ENCODE data around the gene STRA8.

The STRA8 gene

DNA sequence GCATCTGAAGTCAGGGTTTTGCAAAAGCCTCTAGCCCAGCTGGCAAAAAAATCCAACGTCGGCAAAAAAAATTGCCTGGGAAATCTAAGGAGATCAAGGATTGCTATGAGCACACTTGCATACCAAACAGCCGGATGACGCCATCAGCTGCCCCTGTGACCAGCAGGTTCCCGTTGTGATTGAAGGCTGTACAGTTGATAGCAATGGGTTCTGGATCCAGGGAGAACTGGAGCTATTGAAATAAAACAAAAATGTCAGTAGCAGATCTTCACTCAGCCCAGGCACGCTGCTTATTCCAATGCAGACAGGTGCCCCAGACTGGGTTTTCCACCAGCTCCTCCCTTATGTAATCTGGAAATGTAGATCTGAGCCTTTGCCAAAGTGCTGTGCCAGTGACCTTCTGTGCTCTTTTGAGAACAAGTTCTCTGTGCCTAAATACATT is 44.4 kb upstream of the STRA8 start:
- no peak overlapping the region for H3K4me3 ChIP-seq (ENCODE audit: low read depth, low read length)
- DNase-seq (ENCODE audit: low read depth) = no peak
- TF ChIP-seq, protein P1, sequence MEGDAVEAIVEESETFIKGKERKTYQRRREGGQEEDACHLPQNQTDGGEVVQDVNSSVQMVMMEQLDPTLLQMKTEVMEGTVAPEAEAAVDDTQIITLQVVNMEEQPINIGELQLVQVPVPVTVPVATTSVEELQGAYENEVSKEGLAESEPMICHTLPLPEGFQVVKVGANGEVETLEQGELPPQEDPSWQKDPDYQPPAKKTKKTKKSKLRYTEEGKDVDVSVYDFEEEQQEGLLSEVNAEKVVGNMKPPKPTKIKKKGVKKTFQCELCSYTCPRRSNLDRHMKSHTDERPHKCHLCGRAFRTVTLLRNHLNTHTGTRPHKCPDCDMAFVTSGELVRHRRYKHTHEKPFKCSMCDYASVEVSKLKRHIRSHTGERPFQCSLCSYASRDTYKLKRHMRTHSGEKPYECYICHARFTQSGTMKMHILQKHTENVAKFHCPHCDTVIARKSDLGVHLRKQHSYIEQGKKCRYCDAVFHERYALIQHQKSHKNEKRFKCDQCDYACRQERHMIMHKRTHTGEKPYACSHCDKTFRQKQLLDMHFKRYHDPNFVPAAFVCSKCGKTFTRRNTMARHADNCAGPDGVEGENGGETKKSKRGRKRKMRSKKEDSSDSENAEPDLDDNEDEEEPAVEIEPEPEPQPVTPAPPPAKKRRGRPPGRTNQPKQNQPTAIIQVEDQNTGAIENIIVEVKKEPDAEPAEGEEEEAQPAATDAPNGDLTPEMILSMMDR (IDR thresholded peaks at IDR 0.05; ENCODE audit: insufficient read depth, low read depth, low read length, missing control alignments) = no peak

DNA sequence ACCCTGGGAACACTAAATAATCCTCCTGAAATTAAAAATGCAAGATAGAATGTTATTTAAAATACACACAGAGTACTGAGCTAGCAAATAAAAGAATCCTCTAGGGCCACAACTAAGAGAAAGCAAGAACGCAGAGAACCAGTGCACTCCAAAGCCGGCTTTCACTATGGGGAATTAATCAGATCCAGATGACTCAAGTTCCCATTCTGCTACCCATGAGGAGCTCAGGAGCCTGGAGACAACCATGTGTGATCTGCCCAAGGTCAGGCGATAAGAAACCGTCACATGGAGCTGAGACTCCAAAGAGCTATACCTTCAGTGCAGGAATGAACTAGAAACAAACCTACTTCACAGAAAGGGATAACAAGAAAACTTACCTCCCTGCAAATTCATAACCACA is 43.7 kb upstream of the STRA8 start:
- no peak for DNase-seq (ENCODE audit: low read depth)
- TF ChIP-seq, protein P1 (IDR thresholded peaks at IDR 0.05; ENCODE audit: insufficient read depth, low read depth, low read length, missing control alignments) = no peak
- H3K4me3 ChIP-seq (ENCODE audit: low read depth, low read length) = no peak overlapping the region

DNA sequence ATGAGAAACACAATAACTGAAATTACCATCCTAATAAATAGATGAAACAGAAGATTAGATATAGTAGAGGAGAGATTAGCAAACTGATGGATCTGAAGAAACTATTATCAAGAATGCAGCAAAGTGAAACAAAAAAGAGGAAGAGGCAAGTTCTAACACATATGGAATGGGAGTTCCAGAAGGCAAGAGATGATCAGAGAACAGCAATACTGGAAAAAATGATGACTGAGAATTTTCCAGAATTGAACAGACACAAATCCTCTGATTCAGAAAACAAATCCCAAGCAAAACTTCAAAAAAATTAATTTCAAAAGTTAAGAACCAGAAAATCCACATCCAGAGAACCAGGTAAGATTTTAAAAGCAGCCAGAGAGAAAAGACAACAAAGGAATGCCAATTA is 42.9 kb upstream of the STRA8 start:
- DNase-seq (ENCODE audit: low read depth) = no peak

DNA sequence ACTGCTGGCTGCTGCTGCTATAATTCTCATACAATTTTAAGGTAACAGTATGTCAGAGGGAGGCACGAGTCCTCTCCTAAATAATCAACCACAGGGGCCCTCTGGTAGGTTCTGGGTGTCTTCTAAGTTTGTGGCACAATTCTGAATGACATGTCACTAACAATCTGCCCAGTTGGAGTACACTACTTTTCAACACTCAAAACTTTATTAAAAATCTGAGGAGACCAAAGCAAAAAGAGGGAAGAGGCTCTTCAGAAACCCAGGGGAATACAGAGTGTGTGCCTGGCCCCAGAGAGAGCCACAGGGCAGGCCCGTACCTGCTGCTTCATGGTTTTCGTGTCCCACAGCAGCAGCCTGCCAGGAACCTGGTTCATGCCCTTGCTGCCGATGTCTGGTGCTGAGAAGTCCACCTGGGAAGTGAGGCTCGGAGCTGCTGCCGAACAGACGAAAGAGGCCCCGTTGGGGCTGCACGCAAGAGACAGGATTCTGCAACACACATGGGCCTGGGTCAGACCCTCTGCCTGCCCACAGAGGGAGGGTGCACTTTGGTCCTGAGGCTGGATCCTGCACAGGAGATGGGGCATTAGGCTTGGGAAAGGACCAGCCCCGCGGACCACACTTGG is 40.6 kb upstream of the STRA8 start:
- TF ChIP-seq, protein P1 (IDR thresholded peaks at IDR 0.05; ENCODE audit: insufficient read depth, low read depth, low read length, missing control alignments) = no peak
- no peak overlapping the region for H3K4me3 ChIP-seq (ENCODE audit: low read depth, low read length)
- no peak for DNase-seq (ENCODE audit: low read depth)

More for the DNA sequence above, 42.9 kb upstream of the STRA8 start:
- H3K4me3 ChIP-seq (ENCODE audit: low read depth, low read length) = no peak overlapping the region
- TF ChIP-seq, protein P1 (IDR thresholded peaks at IDR 0.05; ENCODE audit: insufficient read depth, low read depth, low read length, missing control alignments) = no peak

DNA sequence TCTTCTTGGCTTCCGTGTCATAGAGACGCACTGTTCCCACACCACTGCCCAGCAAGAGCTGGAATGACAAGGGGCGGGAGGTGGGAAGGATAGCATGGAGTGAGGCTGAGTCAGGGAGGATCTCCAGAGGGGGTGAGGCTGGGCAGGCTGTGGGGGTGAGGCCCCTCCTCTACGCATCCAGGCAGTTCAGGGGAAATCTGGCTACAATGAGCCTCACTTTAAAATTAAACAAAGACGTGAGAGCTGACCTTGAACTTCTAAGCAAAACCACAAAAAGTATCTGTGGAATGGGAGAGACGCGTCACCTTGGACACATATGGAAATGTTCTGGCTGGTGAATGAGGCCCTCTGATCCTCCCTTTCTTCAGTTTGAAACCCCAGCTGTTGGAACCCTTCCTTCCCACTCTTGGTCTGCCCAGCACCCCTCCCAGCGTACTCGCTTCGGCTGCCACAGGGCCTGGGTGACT is 40.0 kb upstream of the STRA8 start:
- no peak for DNase-seq (ENCODE audit: low read depth)
- no peak overlapping the region for H3K4me3 ChIP-seq (ENCODE audit: low read depth, low read length)
- TF ChIP-seq, protein P1 (IDR thresholded peaks at IDR 0.05; ENCODE audit: insufficient read depth, low read depth, low read length, missing control alignments) = no peak

DNA sequence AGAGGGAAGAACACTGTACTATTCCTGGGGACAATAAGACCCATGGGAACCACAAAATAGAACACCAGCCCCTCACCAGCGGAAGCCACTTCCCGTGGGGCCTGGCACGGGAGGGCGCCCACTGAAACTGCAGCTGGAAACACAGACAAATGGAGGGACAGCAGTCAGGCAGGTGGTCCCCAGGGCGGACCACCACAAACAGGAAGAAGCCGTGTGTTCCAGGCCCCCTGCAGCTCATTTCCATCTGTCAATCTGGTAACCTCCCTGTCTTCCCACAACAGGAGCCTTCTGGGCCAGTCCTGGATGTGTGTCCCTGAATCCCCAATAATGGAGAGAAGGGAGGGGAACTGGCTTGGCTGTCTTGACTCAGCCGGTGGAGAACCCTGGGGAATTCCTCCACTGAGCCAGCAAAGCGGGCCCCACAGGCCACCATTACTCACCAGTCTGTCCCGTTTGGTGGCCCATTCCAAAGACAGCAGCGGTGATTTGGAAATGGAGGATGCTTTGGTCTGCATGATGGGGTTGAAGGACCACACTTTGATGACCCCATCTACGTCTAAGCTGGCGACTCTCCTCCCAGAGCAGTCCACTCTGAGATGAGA is 39.0 kb upstream of the STRA8 start:
- no peak for DNase-seq (ENCODE audit: low read depth)

More for the DNA sequence above, 39.0 kb upstream of the STRA8 start:
- no peak overlapping the region for H3K4me3 ChIP-seq (ENCODE audit: low read depth, low read length)
- TF ChIP-seq, protein P1 (IDR thresholded peaks at IDR 0.05; ENCODE audit: insufficient read depth, low read depth, low read length, missing control alignments) = no peak

Measured in GM12865 (cell line).